ENCODE data around the gene SLC41A1. TPM values are rescaled to one million over a fixed set of nuclear protein-coding genes. Genes with fewer than 3 reads are reported as not detected.

The SLC41A1 gene
- total RNA-seq, 1 donor from 2014 or later = 14.0 TPM

DNA sequence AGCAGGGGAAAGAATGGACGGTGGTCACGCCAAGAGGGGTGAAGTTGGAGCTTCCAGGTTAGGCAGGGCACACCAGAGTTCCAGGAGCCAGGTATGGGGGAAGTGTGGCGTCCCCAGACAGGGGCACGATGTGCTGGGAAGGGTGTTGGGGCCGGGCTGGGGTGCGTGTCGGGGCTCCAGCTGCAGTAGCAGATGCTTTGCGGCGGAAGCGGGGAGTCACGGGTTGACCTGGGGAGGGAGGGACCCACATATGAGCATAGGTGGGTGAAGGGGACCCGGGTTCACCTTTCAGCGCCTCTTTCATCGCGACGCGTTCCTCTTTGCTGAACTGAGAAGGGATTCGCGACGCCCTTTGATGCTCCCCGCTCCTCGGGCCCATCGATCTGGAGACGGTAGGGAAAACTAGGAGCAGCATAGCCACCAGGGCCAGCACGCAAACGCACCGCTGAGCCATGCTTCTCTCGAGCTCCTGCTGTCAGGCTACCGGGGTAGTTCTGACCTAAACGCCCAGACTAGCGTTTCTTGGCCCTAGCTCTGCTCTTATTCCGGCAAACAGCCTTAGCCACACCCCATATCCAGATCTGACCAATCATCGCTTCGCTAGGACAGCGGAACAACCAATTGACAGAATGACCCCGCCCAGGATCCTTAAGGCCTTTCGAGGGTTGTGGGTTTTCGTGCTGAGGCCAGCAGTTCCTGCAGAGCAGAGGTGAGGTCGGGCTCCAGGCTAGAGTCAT is 36.8 kb upstream of the SLC41A1 start, which contains the start of gene PM20D1:
TSS of gene PM20D1 (minus strand) at position 514 of the 737 bp plus-strand sequence. CDS start at position 454, 60 bp downstream.
- peak; percentile 58 for DNase-seq (ENCODE audit: low read depth)
- TF ChIP-seq, protein P1, sequence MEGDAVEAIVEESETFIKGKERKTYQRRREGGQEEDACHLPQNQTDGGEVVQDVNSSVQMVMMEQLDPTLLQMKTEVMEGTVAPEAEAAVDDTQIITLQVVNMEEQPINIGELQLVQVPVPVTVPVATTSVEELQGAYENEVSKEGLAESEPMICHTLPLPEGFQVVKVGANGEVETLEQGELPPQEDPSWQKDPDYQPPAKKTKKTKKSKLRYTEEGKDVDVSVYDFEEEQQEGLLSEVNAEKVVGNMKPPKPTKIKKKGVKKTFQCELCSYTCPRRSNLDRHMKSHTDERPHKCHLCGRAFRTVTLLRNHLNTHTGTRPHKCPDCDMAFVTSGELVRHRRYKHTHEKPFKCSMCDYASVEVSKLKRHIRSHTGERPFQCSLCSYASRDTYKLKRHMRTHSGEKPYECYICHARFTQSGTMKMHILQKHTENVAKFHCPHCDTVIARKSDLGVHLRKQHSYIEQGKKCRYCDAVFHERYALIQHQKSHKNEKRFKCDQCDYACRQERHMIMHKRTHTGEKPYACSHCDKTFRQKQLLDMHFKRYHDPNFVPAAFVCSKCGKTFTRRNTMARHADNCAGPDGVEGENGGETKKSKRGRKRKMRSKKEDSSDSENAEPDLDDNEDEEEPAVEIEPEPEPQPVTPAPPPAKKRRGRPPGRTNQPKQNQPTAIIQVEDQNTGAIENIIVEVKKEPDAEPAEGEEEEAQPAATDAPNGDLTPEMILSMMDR (conservative IDR thresholded peaks at IDR 0.05; ENCODE audit: low read depth, low read length) = no peak
- H3K4me3 ChIP-seq (ENCODE audit: low read depth, low read length) = peak within 1 kb of the TSS; percentile 56

DNA sequence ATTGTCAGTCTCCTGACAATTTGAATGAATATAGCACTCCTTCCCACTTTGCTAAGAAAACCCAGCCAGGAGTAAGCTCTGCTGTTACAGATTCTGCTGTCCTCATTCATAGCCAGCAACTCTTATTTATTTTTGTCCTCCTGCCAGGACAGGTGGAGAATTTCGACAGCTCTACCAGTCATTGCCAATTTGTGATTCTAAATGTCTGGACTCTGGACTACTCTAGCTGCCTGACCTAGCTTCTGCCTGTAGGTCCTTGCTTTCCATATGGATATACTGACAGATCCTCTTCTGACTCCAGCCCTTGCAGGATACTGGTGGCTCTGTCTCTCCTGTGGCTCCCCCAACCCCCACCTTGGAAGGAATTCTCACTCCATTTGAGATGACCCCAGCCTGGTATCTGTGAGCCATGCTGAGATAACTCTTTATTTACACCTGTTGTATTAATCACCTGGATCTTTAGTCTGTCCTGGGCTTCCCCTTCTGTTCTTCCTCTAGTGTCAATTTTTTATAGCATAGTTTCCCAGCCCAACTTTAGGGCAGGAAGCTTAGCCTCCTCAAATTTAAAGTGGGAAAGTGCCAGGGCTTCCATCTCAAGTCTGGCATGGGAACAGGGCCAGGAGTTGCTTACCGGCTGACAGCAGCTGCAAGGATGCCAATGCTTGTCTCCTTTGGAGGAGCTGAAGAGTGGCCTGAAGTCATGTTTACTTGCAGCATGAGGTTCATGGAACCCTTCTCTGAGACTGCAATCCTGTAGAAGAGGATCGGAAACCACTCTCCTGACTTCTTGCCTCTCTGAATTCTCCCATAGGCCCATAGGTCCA is 30.2 kb upstream of the SLC41A1 start:
- TF ChIP-seq, protein P1 (conservative IDR thresholded peaks at IDR 0.05; ENCODE audit: low read depth, low read length) = no peak
- no peak for DNase-seq (ENCODE audit: low read depth)

DNA sequence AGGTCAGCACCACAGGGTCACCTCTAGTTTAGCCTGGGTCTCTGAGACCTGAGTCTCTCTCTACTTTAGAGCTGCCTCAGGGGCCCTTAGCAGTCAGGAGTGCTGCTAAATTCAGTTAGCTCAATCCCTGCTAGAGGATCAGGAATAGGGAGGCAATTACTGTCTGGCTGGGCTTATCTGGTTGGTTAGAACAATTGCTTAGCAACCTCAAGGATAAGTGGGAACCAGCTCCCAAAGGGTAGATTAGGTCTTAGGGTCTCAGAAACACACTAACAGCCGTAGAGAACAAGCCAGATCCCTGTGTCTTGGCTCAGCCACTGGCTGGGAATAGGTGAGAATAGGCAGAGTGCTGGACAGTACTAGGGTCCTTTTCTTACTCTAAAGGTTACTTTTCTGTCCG is 29.2 kb upstream of the SLC41A1 start:
- TF ChIP-seq, protein P1 (conservative IDR thresholded peaks at IDR 0.05; ENCODE audit: low read depth, low read length) = no peak
- no peak for DNase-seq (ENCODE audit: low read depth)
- no peak overlapping the region for H3K4me3 ChIP-seq (ENCODE audit: low read depth, low read length)

More for the DNA sequence above, 30.2 kb upstream of the SLC41A1 start:
- H3K4me3 ChIP-seq (ENCODE audit: low read depth, low read length) = no peak overlapping the region

DNA sequence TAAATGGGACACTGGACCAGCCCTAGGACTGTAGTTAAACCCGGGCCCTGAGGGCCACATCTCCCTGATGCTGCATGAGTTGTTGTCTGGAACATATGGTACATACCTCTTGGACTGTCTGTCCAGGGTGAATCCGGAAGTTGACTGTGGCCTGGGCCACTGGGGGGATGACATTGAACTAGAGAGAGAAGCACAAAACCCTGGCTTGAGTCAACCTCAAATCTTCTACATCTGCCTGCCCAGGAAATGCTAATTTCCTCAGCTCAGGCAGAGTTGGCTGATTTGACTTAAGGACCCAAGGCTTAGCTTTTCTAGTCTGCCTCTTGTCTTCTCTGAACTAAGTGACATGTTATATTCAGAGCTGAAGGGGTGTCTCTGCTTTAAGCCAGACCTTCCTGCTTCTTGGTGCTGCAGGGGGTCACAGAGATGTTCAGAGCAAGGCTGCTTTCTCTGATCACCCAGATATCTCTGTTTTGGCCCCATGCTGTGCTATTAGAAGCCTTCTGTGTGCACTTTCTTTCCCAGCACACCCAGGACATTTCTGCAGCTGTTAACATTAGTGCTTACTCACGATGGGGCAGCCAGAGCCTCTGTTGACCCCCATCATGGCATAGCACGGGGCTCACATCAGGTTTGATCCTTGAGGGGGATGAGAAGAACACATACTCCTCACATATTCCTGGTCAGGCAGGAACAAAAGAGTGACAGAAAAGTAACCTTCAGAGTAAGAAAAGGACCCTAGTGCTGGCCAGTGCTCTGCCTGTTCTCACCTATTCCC is 27.3 kb upstream of the SLC41A1 start:
- TF ChIP-seq, protein P1 (conservative IDR thresholded peaks at IDR 0.05; ENCODE audit: low read depth, low read length) = no peak
- no peak for DNase-seq (ENCODE audit: low read depth)
- no peak overlapping the region for H3K4me3 ChIP-seq (ENCODE audit: low read depth, low read length)

DNA sequence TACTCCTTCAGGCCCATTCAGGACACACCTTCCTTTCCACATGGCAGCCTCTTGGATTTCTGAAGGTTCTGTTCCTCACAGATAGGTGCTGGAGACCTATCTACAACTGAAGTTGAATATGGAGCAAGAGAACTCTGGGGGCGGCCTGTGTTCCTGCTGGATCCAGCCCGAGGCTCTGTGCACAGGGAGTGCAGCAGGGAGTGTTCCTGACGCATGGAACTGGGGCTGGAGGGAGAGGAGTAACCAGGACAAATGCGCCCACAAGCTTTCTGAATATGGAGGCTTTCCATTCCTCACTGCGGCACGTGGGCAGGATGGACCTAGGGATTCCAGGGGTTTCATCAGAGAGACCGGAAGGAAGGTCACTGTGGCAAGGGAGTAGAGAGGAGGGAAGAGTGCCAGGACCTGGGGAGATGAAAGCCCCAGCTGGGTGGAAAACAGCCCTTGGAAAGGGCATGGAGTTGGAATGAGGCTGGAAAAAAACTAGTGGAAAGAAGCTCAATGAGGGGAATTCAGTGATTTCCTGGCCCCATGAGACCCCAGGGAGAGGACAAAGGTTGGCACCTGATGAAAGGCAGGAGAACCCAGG is 24.5 kb upstream of the SLC41A1 start:
- TF ChIP-seq, protein P1 (conservative IDR thresholded peaks at IDR 0.05; ENCODE audit: low read depth, low read length) = no peak
- no peak overlapping the region for H3K4me3 ChIP-seq (ENCODE audit: low read depth, low read length)
- DNase-seq (ENCODE audit: low read depth) = no peak

DNA sequence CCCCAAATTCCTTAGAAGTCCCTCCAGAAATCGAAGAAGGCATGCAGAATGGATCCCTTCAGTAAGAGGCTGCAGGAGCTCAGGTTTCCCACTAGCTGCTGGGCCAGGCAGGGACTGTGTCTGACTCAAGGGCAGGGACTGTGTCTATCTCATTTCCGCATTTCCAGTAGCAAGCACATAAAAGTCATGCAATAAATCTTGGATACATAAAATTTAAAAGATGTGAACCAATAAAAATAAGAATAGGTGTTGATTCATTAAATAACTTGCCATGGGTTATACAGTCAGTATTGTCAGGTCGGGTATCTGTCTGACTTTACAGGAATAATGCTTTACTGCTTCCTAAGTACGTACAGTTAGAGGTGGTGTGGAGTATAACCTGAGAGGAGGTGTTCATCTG is 21.8 kb upstream of the SLC41A1 start:
- TF ChIP-seq, protein P1 (conservative IDR thresholded peaks at IDR 0.05; ENCODE audit: low read depth, low read length) = no peak
- DNase-seq (ENCODE audit: low read depth) = no peak

More for the DNA sequence above, 21.8 kb upstream of the SLC41A1 start:
- H3K4me3 ChIP-seq (ENCODE audit: low read depth, low read length) = no peak overlapping the region
